B cell (primary cell): ENCODE measurements around the gene CERK. TPM values are rescaled to one million over a fixed set of nuclear protein-coding genes. Genes with fewer than 3 reads are reported as not detected.

Experiments
- ATAC-seq: fragments of 200-7000 bp; cut with Tn5 transposase; one replicate; pipeline ENCODE4 v1.10.0; 2021; ENCODE audit warnings: low read depth, mild to moderate bottlenecking, moderate number of reproducible peaks, moderate library complexity
- CTCF ChIA-PET: fragments of 350-600 bp; sonication (Branson Sonifier 250); formaldehyde crosslinking; loops from one replicate; lab custom pipeline; 2021; ENCODE audit warnings: antibody characterized with exemption, inconsistent platforms; lab: Charles Lee
- POLR2A ChIA-PET: fragments of 350-600 bp; sonication (Branson Sonifier 250); formaldehyde crosslinking; loops from one replicate; lab custom pipeline; 2021; ENCODE audit warnings: antibody characterized with exemption; lab: Charles Lee
- DNase-seq: peaks from one replicate; pipeline ENCODE4 v3.0.0; 2013
- H2AFZ ChIP-seq: 2 replicates; pipeline ENCODE4 v1.6.1; 2012; ENCODE audit warnings: mild to moderate bottlenecking, low read depth, low read length; ENCODE audit not compliant: insufficient read depth, poor library complexity, severe bottlenecking
- H3K27ac ChIP-seq, 2 donors: 1 replicate in 1 of 2; 2 replicates in 1 of 2; pipeline ENCODE4 v1.5.1; 2012 to 2013; ENCODE audit warnings: low read length in 2 of 2, mild to moderate bottlenecking in 2 of 2, moderate library complexity in 1 of 2
- H3K27me3 ChIP-seq, 4 experiments: fragments of 200-600 bp in 1 of 4; sonication (generic) in 1 of 4; replicated peaks in 1 of 4; 1 replicate in 2 of 4; 2 replicates in 2 of 4; pipeline versions ENCODE4 v1.6.1 to v1.7.0; 2013 to 2016; ENCODE audit warnings: low read length in 3 of 4, mild to moderate bottlenecking in 2 of 4, mixed read lengths in 1 of 4, moderate library complexity in 1 of 4; ENCODE audit not compliant: insufficient read depth in 4 of 4, control insufficient read depth in 3 of 4; ENCODE audit errors: control extremely low read depth in 1 of 4
- H3K36me3 ChIP-seq, 2 experiments: replicated peaks in 1 of 2; 1 replicate in 1 of 2; 2 replicates in 1 of 2; pipeline versions ENCODE4 v1.6.1 to v1.7.1; 2013; ENCODE audit warnings: low read length in 1 of 2; ENCODE audit not compliant: insufficient read depth in 2 of 2, control insufficient read depth in 1 of 2; ENCODE audit errors: control extremely low read depth in 1 of 2, extremely low read depth in 1 of 2
- H3K4me1 ChIP-seq, 2 donors: fragments of 200-600 bp in 1 of 2; sonication (generic) in 1 of 2; 1 replicate in 1 of 2; 2 replicates in 1 of 2; pipeline versions ENCODE4 v1.5.1 to v1.6.1; 2013 to 2017; ENCODE audit warnings: low read length in 2 of 2; ENCODE audit not compliant: control insufficient read depth in 2 of 2, insufficient read depth in 2 of 2
- H3K4me2 ChIP-seq: replicated peaks from 2 replicates; pipeline ENCODE3; 2012; ENCODE audit warnings: mild to moderate bottlenecking, low read depth, low read length; ENCODE audit not compliant: poor library complexity, severe bottlenecking
- H3K4me3 ChIP-seq, 5 experiments: fragments of 200-600 bp in 1 of 5; sonication (generic) in 1 of 5; 1 replicate in 3 of 5; 2 replicates in 2 of 5; pipeline versions ENCODE4 v1.5.1 to v1.7.0; 2011 to 2016; ENCODE audit warnings: low read length in 4 of 5, mild to moderate bottlenecking in 4 of 5, low read depth in 2 of 5, control low read depth in 1 of 5, moderate library complexity in 1 of 5; ENCODE audit not compliant: insufficient read depth in 1 of 5; ENCODE audit errors: control extremely low read depth in 1 of 5, extremely low read depth in 1 of 5
- H3K79me2 ChIP-seq: fragments of 200-600 bp; sonication (generic); one replicate; pipeline ENCODE4 v1.6.0; 2016; ENCODE audit warnings: low read length; ENCODE audit not compliant: control insufficient read depth, insufficient read depth
- H3K9ac ChIP-seq: fragments of 200-600 bp; sonication (generic); 2 replicates; pipeline ENCODE4 v1.6.1; 2017; ENCODE audit warnings: mild to moderate bottlenecking, low read length, moderate library complexity
- H3K9me3 ChIP-seq, 3 donors: one replicate each; pipeline versions ENCODE4 v1.6.1 to v1.7.1; 2013; ENCODE audit warnings: low read length in 2 of 3; ENCODE audit not compliant: control insufficient read depth in 2 of 3, insufficient read depth in 1 of 3; ENCODE audit errors: control extremely low read depth in 1 of 3
- H4K20me1 ChIP-seq: 2 replicates; pipeline ENCODE4 v1.6.0; 2012; ENCODE audit warnings: mild to moderate bottlenecking, low read length; ENCODE audit not compliant: insufficient read depth, control insufficient read depth, poor library complexity, severe bottlenecking
- H3K27ac Mint-ChIP-seq: one replicate; pipeline ENCODE4 v1.8.0; 2021; ENCODE audit warnings: mixed read lengths
- H3K27me3 Mint-ChIP-seq: one replicate; pipeline ENCODE4 v1.8.0; 2021; ENCODE audit warnings: mixed read lengths
- H3K4me1 Mint-ChIP-seq: one replicate; pipeline ENCODE4 v1.8.0; 2021; ENCODE audit warnings: mixed read lengths
- H3K4me3 Mint-ChIP-seq: one replicate; pipeline ENCODE4 v1.8.0; 2021; ENCODE audit warnings: mixed read lengths
- H3K9me3 Mint-ChIP-seq: one replicate; pipeline ENCODE4 v1.8.0; 2022; ENCODE audit warnings: mixed read lengths; ENCODE audit not compliant: insufficient read depth
- EZH2 ChIP-seq: IDR thresholded peaks from 2 replicates; pipeline ENCODE4 v1.6.1; 2012; ENCODE audit warnings: borderline replicate concordance, low read depth, mild to moderate bottlenecking, moderate library complexity, low read length; ENCODE audit not compliant: insufficient read depth, poor library complexity, severe bottlenecking
- WGBS: methylation state at CpG from one replicate; pipeline ENCODE4 v1.1.5; 2013; ENCODE audit warnings: missing lambda C conversion rate; ENCODE audit not compliant: insufficient coverage; 5-methylcytosine and 5-hydroxymethylcytosine counted together
- intact Hi-C: fragments of 100-400 bp; cut with micrococcal nuclease; formaldehyde crosslinking; loops from one replicate; pipeline ENCODE4 v1.10.0; 2022
- polyA plus RNA-seq: library from polyadenylated mRNA; depleted of rRNA; stranded (reverse); fragments of >200 nt; gene quantifications from 2 replicates; pipeline ENCODE4 v1.2.3, GENCODE V29; 2012
- total RNA-seq, 2 donors: library from RNA; stranded (reverse); fragments of 120-200 nt in 1 of 2; gene quantifications; 1 replicate in 1 of 2; 2 replicates in 1 of 2; pipeline versions ENCODE4 v1.2.3 to v1.2.4, GENCODE V29; 2013 to 2022
- TF ChIP-seq, protein P1 (sequence below): fragments of 200-600 bp; IDR thresholded peaks from one replicate; pipeline ENCODE4 v1.8.0; 2022; ENCODE audit warnings: antibody characterized with exemption, mild to moderate bottlenecking

Gene CERK
- total and polyA plus RNA-seq, 2 donors (not counting 1 experiment from before 2014, with no cell fraction given): 23.2 to 48.3 TPM

DNA sequence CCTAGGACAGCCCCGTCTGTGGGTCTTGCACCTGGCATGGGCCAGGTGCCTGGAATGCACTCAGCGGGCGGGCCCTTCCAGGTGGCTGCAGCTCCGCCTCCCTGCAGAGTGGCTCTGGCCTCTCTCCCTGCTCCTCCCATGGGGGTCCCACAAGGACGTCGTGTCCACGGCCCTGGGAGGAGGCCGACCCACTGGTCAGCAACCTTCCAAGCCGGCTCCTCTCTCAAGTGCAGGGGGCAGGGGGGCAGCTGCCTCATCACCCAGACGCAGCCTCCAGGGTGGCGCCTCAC lies 41.9 kb downstream of the CERK start:
- WGBS: 100% methylated on average over 11 of the region's 11 CpGs
- Histone ChIP-seq H3K27ac (no peak overlapping the region), H3K79me2 (no peaks in the 10 kb centered on the region), H3K4me3 (no peak overlapping the region), H3K9ac (no peak overlapping the region), H3K36me3 (peaks cover 3 to 77% of the 10 kb centered on the region in 2 experiments), H3K27me3 (no peaks in the 10 kb centered on the region), H2AFZ (no peak overlapping the region), H3K9me3 (no peaks in the 10 kb centered on the region), H4K20me1 (peaks cover 14% of the 10 kb centered on the region), H3K4me2 (no peak overlapping the region), H3K4me1 (no peaks in the 10 kb centered on the region)
- TF ChIP-seq, protein P1, sequence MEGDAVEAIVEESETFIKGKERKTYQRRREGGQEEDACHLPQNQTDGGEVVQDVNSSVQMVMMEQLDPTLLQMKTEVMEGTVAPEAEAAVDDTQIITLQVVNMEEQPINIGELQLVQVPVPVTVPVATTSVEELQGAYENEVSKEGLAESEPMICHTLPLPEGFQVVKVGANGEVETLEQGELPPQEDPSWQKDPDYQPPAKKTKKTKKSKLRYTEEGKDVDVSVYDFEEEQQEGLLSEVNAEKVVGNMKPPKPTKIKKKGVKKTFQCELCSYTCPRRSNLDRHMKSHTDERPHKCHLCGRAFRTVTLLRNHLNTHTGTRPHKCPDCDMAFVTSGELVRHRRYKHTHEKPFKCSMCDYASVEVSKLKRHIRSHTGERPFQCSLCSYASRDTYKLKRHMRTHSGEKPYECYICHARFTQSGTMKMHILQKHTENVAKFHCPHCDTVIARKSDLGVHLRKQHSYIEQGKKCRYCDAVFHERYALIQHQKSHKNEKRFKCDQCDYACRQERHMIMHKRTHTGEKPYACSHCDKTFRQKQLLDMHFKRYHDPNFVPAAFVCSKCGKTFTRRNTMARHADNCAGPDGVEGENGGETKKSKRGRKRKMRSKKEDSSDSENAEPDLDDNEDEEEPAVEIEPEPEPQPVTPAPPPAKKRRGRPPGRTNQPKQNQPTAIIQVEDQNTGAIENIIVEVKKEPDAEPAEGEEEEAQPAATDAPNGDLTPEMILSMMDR: no peak
- TF ChIP-seq EZH2: no peak
- no peaks in the 10 kb centered on the region for H3K4me1 Mint-ChIP-seq
- DNase-seq (no peak), ATAC-seq (no peak)
- intact Hi-C loops: no loop called here
- CTCF ChIA-PET: interaction anchor here (0.5 to 1.3 kb wide), 2 partner anchors 132 to 655 kb away, joined by 3 read pairs; no protein-coding TSS in a partner anchor
- H3K27ac Mint-ChIP-seq: no peak overlapping the region
- H3K4me3 Mint-ChIP-seq: no peak overlapping the region
- H3K27me3 Mint-ChIP-seq: no peaks in the 10 kb centered on the region
- POLR2A ChIA-PET: no interaction called here
- H3K9me3 Mint-ChIP-seq: no peaks in the 10 kb centered on the region

DNA sequence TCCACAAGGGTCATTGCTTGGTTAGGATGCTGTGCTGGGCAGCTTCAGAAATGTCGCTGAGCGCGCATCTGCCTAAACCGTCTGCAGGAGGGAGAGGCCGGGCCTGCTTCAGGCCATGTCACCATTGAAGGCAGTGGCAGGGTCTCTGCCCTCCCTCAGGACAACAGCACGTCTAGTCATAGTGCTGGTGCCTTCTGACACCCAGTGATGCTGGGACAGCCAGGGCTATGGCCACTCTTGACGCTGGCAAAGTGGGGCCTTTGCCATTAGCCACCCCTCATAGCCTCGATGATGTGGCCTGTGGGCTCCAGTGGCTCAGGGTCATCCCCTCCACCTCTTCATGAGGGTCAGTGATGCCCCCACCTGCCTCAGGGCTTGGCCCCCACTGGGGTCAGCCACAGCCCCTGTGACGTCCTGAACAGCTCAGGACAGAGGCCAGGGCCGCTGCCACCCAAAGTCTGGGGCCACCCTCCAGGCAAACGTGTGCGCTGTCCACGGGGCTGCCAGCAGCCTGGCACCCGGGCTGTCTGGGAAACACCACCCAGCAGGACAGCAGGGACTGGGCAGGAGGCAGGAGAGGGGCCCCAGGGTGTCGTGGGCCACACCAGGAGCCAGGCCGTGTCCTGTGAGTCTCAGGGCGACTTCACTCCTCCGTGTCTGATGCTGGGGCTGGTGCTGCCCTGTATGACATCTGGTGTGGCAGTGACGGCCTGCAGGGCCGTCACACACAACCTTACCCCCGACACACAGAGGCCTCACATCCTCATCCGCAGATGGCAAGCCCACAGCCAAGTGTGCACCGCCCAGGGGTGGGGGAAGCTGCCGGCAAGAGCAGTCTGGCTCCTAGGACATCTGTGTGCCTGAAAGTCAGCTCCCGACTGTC lies 42.5 kb downstream of the CERK start:
- intact Hi-C loops: no loop called here
- H3K4me2 ChIP-seq: no peak overlapping the region
- H3K9me3 ChIP-seq: no peaks in the 10 kb centered on the region
- H3K4me3 ChIP-seq: no peak overlapping the region
- no peaks in the 10 kb centered on the region for H3K79me2 ChIP-seq
- TF ChIP-seq, protein P1: no peak
- no peak for TF ChIP-seq EZH2
- POLR2A ChIA-PET: no interaction called here
- CTCF ChIA-PET: interaction anchor here (1.3 kb wide), 1 partner anchor 132 kb away, joined by 3 read pairs; no protein-coding TSS in a partner anchor
- H4K20me1 ChIP-seq: peaks cover 14% of the 10 kb centered on the region
- H3K4me1 ChIP-seq: no peaks in the 10 kb centered on the region
- H3K27me3 ChIP-seq: no peaks in the 10 kb centered on the region
- ATAC-seq (no peak), DNase-seq (no peak)
- Mint-ChIP-seq H3K27ac (no peak overlapping the region), H3K4me1 (no peaks in the 10 kb centered on the region), H3K9me3 (no peaks in the 10 kb centered on the region), H3K4me3 (no peak overlapping the region), H3K27me3 (no peaks in the 10 kb centered on the region)
- H3K36me3 ChIP-seq: peaks cover 3 to 71% of the 10 kb centered on the region in 2 experiments
- WGBS: 89% methylated on average over 23 of the region's 25 CpGs
- no peak overlapping the region for H3K9ac ChIP-seq
- no peak overlapping the region for H2AFZ ChIP-seq
- no peak overlapping the region for H3K27ac ChIP-seq
